NCI-H128 (cell line): ENCODE data around the gene CLPX.
"Not testable (repeated sequence)": the region's sequence is repeated elsewhere in the genome, so short reads cannot be mapped to it uniquely, and the experiment has no call there.

Experiments used
- DNase-seq: peaks from one replicate; lab custom pipeline; 2025; ENCODE audit not compliant: unreplicated experiment; lab: John Stamatoyannopoulos, UW

CLPX gene

DNA sequence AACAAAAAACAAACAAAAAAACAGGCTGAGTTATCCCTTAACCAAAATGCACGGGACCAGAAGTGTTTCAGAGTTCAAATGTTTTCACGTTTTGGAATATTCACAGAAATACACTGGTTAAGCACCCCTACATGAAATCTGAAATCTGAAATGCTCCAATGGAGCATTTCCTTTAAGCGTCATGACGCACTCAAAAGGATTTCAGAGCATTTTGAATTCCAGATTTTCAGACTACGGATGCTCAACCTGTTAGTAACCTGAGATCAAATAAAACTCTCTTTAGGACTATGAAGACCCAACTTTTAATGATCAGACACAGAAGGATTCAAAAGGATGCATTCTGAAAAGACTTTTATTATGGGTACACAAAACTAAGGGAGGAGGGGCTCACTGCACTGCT lies 9.6 kb downstream of the CLPX start:
- DNase-seq = no peak

DNA sequence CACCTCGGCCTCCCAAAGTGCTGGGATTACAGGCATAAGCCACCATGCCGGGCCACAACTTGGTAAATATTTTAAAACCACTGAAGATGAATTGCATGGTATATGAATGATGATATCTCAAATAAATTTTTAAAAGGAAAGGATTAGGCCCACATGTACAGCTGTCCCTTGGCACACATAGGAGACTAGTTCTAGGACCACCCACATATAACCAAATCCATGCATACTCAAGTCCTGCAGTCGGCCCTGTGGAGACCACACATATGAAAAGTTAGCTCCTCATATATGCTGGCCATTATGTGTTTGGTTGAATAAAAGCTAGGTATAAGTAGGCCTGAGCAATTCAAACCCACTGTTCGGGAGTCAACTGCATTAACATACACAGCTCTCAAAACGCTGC lies 10.6 kb downstream of the CLPX start:
- no peak for DNase-seq

DNA sequence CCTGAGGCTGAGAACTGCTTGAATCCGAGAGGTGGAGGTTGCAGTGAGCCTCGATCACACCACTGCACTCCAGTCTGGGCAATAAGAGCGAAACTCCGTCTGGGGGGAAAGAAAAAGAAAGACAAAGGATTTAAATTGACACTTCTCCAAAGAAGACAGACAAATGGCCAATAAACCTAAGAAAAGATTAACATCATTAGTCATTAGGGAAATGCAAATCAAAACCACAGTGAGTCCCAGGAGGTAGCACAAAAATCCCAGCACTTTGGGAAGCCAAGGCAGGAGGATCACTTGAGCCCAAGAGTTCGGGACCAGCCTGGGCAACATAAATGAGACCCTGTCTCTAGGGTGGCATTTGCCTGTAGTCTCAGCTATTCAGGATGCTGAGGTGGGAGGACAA lies 12.6 kb downstream of the CLPX start:
- no peak for DNase-seq

DNA sequence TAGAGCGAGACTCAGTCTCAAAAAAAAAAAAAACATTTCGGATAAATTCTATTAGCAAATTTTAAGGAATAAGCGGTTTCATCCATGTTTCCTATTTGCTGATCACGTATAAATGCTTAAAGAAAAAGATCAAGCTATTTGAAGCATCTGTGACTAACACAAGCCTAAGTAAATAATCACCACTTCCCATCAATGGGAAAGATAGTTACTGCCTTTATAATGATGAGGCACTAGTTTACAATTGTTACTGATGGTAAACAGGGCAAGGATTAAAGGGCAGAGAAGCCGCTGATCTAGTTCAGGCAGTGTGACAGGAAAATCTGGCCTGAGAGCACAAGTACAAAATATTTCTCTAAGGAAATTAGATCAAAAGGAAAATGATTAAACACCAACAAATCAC lies 13.7 kb downstream of the CLPX start:
- DNase-seq = no peak

DNA sequence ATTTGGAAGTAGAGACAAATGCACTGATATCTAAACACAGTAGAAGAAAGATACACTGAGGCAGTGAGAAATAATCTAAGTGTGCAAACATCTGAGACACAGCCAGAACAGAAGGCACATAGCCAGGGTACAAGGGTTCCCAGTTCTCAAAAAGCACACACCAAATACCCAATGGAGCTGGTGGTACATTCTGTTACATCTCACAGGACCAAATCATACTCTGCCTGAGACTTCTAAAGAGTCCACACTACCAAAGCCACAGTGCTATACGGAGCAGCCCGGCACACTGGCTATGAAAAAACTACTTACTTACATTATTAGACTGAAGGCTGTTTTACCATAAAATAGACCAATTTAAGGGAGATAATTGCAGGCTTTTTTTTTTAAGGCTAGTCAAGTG lies 19.3 kb downstream of the CLPX start:
- no peak for DNase-seq

DNA sequence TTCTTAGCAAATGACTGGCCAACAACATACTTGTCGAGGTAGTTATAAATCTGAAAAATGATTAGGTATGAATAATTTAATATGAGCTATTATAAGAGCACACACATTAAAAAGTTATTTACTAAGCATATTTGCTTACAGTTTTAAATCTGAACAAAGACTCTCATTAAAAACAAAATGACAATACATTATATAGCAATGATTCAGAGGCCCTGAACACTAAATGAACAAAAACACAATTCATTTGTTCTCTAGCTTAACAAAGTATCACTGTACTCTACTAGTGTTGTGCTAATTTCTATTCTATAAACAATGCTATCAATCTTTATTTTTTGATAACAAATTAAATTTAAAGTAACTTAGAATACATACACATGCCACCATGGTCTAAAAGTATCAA lies 21.0 kb downstream of the CLPX start:
- no peak for DNase-seq

DNA sequence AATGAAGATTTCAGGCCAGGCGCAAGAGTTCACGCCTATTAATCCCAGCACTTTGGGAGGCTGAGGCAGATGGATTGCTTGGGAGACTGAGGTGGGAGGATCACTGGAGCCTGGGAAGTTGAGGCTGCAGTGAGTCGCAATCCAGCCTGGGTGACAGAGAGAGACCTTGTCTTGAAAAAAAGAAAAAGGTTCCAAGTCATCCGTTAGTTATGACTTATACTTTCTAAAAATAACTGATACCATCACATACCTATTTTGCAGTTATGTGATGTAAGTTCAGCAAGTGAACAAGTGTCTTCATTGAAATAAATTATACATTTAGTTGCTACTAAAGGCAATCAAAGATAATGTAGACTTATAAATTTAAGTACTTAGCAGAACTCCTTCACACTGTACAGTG lies 22.1 kb downstream of the CLPX start:
- no peak for DNase-seq

DNA sequence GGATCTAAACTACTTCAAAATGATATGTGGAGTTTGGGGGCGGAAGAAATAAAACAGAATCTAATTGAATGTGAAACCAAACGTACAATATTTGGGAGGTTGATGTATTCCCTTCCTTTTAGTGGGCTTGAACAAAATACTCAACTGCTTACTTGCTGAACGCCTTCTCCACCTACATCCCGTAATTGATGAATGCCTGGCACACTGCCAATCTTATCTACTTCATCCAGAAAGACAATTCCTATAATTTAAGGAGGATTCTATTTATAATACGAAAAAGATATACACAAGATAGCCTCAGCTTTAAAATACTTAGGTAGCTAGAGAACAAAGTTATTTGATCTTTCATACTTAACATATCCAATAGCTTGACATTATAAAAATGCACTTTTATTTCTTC lies 28.4 kb downstream of the CLPX start:
- no peak for DNase-seq

DNA sequence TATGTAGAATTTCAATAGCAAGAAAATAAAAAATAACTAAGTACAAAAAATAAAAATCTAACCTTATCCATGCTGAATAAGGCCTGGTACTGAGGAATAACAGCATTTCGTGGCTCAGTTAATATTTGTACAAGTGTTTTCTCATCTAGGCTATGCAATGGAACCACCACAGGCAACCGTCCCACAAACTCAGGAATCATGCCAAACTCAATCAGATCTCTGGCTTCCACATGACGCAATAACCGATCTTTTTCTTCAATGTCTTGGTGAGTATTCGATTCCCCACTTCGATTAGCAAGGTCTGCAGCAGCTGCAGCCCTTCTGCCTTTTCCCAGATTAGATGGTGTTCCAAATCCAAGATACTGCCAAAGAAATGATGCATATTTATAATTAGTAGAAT lies 30.4 kb downstream of the CLPX start:
- no peak for DNase-seq

DNA sequence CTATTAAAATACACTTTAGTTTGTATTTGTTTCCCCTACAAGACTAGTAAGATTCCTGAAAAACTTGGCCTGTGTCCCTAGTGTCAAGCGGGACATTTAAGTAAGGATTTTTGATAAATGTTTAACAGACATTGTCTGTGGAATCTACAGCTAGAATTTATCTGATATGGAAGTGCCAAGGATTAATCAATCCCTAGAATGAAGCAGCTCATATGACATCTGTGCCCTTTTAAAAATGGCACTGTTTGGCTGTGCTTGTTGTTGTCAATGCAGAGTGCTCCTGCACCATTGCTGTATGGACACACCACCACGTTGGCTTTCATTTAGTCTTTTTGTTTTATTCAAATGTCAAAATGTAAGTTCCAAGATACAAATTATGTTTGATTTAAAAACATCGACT lies 37.2 kb downstream of the CLPX start:
- no peak for DNase-seq

DNA sequence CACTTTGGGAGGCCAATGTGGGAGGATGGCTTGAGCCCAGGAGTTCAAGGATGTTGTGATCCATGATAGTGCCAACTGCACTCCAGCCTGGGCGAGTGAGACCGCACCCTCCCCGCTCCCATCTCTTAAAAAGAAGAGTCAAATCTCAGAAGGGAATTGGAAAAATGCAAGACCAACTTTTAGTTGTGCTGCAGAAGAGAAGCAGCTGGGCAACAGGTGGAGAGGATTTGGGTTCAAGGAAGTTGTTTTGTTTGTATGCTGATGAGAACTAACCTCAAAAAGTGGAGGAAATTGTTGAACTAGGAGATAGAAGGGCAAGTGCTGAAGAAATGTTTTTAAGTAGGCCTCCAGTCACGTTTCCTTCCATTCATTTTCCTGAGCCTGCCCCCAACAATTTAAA lies 38.7 kb downstream of the CLPX start:
- no peak for DNase-seq

DNA sequence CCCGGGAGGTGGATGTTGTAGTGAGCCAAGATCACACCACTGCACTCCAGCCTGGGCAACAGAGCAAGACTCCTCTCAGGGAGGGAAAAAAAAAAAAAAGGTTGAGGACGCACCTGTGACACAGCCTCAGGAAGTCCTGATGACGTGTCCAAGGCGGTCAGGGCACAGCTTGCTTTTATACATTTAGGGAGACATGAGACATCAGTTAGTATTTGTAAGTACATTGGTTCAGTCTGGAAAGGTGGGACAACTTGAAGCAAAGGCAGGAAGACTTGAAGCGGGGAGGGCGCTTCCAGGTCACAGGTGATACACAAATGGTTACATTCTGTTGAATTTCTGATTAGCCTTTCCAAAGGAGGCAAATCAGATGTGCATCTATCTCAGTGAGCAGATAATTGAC lies 46.5 kb downstream of the CLPX start:
- DNase-seq = not testable (repeated sequence)

DNA sequence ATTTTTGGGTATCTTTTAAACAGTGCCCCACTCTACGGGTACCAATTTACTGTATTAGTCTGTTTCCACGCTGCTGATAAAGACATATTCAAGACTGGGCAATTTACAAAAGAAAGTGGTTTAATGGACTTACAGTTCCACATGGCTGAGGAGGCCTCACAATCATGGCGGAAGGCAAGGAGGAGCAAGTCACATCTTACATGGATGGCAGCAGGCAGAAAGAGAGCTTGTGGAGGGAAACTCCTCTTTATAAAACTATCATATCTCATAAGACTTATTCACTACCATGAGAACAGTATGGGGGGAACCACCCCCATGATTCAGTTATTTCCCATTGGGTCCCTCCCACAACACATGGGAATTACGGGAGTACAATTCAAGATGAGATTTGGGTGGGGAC lies 47.2 kb downstream of the CLPX start:
- DNase-seq = not testable (repeated sequence)

DNA sequence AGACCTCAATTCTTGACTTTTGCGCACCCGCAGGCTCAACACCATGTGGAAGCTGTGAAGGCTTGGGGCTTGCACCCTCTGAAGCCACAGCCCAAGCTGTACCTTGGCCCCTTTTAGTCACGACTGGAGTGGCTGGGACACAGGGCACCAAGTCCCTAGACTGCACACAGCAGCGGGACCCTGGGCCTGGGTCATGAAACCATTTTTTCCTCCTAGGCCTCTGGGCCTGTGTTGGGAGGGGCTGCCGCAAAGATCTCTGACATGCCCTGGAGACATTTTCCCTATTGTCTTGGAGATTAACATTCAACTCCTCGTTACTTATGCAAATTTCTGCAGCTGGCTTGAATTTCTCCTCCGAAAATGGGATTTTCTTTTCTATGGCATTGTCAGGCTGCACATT lies 48.1 kb downstream of the CLPX start:
- not testable (repeated sequence) for DNase-seq

DNA sequence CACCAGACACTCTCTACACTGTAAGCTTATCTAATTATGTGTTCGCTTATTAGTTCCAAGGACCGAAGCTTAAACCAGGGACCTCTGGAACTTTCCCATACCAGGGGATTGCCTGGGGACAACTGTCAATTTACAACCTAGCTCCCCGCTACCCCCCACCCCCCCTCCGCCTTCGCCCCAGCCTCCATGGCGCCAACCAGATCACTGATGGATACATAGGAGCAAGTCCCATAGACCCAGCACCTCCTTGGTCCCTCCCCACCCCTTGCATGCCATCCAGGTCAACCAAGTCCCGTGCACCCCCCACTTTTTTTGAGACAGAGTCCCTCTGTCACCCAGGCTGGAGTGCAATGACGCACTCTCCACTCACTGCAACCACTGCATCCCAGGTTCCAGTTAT lies 50.6 kb downstream of the CLPX start:
- DNase-seq = no peak

DNA sequence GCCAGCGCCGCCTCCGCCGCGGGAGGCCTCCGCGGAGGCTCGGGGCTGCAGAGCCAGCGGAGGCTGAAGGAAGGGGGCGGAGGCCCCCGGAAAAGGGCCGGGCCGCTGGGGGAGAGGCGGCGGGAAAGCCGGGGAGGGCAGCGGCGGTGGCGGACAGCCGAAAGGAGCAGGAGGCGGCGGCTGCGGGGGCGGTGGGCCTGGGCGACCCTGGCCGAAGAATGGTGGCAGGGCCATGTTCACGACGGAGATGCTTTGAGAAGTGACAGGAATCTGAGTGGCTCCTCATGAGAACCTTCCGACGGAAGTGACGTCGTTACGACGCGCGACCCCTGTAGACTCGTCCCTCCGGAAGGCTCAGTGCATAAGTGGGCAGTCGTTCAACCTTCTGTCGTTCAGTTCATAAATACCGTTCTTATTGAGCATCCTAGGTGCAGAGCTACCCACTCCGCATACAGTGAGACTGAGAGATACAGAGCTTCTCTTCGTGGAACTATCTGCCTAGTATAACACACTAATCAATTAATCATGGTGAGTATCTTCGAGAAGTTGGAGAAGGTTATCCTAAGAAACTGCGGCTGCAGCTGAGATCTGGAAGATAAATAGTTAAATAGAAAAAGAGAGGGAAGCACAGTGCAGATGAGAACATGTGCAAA lies 51.5 kb downstream of the CLPX start, which contains the start of gene PDCD7:
Gene PDCD7 (minus strand): TSS at position 261 of the 653 bp plus-strand sequence. CDS start 27 bp downstream, at position 234.
- DNase-seq = peak; percentile 67

DNA sequence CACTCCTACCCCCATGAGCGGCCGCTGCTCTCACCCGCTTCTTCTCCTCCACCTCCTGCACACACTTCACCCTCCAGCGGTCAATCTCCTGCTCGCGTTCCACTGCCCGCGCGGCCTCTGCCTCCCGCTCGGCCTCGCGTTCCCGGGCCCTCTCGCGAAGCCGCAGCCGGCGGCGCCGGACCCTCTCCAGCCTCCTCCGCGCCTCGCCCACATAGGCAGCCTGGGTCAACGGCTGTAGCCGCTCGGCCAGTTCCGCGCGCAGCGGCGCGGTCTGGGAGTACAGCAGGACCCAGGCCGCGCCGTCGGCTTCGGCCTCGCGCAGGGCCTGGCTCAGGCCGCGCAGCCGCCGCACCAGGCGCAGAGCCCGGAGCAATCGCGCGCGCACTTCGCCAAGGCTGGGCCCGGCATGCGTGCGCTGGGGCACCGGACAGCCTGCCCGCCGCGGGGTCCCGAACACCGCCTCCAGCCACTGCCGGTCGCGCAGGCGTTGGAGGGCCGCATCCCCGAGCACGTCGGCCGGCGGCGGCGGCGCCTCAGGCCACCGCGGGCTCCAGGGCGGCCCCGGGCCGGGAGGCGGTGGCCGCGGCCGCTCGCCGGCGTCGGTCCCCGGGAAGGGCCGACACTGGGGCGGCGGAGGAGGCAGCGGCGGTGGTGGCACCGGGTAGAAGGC lies 52.1 kb downstream of the CLPX start:
- no peak for DNase-seq

DNA sequence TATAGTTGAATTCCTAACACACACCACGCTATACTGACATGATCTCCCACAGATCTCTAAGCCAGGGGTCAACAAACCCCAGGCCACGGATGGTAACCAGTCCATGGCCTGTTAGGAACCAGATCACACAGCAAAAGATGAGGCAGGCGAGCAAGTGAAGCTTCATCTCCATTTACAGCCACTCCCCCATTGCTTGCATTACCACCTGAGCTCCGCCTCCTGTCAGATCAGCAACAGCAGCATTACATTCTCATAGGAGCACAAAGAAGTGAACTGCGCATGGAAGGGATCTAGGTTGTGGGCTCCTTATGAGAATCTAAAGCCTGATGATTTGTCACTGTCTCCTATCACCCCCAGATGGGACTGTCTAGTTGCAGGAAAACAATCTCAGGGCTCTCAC lies 54.2 kb downstream of the CLPX start:
- DNase-seq = no peak

DNA sequence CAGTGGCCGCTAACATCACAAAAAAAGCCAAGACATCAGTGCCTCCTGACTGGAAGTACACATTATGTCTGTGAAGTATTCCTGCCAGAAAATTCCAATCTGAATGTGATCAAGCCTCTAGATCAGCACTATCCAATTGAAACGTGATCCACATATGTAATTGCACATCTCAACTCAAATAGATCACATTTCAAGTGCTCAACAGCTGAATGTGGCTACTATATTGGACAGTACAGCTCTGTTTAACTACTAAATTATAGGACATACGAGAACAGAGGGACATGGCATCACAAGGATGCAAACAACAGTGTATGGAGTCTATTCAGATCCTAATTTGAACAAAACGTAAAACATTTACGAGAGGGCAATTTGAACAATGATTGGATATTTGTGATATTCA lies 69.6 kb downstream of the CLPX start:
- DNase-seq = no peak

DNA sequence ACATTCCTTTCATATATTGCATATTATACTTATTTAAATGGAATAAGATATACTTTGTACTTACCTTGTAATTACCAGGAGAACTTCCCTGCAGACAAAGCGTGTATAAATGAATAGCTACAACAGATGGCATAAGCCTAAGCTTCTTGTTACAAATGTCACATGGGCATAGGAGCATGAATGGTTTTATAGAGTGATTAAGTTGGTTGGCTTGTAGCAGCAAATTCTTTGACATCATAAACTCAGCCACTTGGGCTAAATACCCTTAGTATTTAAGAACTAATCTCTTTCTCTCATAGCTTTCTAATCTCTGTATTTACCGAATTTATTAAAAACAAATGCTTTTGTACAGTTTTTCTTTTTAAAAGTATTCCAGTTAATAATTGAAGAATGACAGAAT lies 70.1 kb downstream of the CLPX start, which contains the start of gene UBAP1L:
Gene UBAP1L (minus strand): TSS at position 115 of the 400 bp plus-strand sequence. CDS start 8,985 bp downstream, outside the sequence.
- DNase-seq = no peak

DNA sequence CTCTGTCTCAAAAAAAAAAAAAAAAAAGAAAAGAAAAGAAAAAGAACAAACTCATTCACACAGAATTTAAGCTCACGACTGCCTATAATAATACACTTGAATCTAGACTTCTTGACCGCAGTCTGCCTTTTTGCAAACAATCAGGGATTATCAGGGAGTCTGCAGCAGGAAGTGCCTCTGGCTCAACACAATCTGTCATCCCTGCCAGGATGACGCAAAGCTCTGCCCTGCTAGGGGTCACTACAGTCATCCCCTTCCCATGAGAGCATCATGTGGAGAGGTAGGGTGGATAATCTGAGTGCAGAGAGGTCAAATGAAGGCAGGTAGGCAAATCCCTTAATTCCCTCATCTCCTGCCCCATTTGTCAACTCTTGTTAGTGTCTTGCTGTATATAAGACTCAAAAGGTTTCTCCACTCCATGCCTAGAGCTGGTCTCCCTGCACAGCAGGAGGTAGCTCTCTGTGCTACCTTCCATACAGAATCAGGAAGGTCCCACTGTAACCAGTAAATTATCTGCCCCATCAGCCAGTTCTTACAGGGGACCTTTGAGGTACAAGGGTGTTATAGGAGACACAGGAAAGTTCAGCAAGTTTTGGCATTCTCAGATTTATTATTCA lies 74.4 kb downstream of the CLPX start:
- DNase-seq = no peak

DNA sequence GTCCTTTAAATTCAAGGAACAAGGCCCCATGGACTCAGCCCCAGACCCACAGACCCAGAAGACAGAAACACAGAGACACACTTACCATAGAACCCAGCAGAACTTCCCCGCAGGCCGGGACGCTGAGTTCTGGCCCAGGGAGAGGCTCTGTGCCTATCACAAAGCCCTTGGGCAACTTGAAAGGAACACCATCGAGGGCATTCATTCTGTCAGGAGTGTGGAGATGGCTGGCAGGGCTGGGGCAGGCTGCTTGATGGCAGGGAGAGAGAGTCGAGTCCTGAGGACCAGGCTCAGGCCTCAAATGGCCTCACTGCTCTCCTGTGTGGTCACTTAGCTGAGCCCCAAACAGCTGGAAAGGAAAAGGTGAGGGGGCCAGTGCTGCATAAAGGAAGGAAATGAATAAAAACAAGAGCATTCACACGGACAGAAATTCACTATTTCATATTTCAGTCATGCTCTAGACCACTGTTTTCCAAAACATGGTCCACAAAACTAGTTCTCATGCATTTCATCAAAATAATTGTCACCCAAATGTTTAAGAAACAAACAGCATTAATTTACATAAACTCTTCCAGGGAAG lies 79.0 kb downstream of the CLPX start:
- DNase-seq = no peak
